Thyroid gland (tissue), 4 donors: ENCODE data around the gene COL4A1.

Experiments used
- POLR2A ChIP-seq, 2 donors: fragments of 450-650 bp; IDR thresholded peaks; one replicate each; pipeline ENCODE4 v1.6.1; 2017; ENCODE audit warnings: antibody characterized with exemption in 2 of 2, mild to moderate bottlenecking in 2 of 2, moderate library complexity in 1 of 2
- TF ChIP-seq, protein P1 (sequence below), 6 experiments: fragments of 200-600 bp in 3 of 6; fragments of 450-650 bp in 3 of 6; sonication (generic) in 3 of 6; IDR thresholded peaks; one replicate each; pipeline ENCODE4 v1.5.1; 2016 to 2019; ENCODE audit warnings: antibody characterized with exemption in 6 of 6, mild to moderate bottlenecking in 2 of 6, inconsistent platforms in 1 of 6, moderate library complexity in 1 of 6

DNA sequence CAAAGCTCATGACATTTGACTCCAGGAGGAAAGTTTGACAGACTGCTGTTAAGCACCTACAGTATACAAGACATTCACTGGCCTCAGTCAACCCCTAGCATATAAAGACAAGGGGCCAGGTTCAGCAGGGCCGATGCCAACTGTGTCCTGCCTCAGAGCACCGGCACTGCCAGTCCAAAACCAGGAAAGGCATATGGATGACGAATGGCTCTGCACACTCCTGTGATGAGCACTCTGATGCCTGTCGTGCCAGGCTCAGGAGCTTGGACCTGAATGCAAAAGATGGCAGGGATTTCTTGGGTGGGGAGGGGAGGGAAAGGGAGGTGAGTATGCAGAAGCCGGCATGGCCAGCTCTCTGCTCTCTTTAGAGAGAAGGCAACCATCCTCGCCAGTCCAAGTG, 38.9 kb downstream of the COL4A1 start:
- TF ChIP-seq POLR2A (IDR thresholded peaks at IDR 0.05), result no peak
- TF ChIP-seq, protein P1, sequence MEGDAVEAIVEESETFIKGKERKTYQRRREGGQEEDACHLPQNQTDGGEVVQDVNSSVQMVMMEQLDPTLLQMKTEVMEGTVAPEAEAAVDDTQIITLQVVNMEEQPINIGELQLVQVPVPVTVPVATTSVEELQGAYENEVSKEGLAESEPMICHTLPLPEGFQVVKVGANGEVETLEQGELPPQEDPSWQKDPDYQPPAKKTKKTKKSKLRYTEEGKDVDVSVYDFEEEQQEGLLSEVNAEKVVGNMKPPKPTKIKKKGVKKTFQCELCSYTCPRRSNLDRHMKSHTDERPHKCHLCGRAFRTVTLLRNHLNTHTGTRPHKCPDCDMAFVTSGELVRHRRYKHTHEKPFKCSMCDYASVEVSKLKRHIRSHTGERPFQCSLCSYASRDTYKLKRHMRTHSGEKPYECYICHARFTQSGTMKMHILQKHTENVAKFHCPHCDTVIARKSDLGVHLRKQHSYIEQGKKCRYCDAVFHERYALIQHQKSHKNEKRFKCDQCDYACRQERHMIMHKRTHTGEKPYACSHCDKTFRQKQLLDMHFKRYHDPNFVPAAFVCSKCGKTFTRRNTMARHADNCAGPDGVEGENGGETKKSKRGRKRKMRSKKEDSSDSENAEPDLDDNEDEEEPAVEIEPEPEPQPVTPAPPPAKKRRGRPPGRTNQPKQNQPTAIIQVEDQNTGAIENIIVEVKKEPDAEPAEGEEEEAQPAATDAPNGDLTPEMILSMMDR (IDR thresholded peaks at IDR 0.05), result no peak
